HG02943 (cell line): ENCODE results near the gene EFCAB8.

Experiments
- ATAC-seq: cut with Tn5 transposase; IDR thresholded peaks from one replicate; pipeline ENCODE4 v1.9.1; 2021; ENCODE audit warnings: mild to moderate bottlenecking, low read depth, moderate library complexity; ENCODE audit not compliant: unreplicated experiment

Gene EFCAB8, protein sequence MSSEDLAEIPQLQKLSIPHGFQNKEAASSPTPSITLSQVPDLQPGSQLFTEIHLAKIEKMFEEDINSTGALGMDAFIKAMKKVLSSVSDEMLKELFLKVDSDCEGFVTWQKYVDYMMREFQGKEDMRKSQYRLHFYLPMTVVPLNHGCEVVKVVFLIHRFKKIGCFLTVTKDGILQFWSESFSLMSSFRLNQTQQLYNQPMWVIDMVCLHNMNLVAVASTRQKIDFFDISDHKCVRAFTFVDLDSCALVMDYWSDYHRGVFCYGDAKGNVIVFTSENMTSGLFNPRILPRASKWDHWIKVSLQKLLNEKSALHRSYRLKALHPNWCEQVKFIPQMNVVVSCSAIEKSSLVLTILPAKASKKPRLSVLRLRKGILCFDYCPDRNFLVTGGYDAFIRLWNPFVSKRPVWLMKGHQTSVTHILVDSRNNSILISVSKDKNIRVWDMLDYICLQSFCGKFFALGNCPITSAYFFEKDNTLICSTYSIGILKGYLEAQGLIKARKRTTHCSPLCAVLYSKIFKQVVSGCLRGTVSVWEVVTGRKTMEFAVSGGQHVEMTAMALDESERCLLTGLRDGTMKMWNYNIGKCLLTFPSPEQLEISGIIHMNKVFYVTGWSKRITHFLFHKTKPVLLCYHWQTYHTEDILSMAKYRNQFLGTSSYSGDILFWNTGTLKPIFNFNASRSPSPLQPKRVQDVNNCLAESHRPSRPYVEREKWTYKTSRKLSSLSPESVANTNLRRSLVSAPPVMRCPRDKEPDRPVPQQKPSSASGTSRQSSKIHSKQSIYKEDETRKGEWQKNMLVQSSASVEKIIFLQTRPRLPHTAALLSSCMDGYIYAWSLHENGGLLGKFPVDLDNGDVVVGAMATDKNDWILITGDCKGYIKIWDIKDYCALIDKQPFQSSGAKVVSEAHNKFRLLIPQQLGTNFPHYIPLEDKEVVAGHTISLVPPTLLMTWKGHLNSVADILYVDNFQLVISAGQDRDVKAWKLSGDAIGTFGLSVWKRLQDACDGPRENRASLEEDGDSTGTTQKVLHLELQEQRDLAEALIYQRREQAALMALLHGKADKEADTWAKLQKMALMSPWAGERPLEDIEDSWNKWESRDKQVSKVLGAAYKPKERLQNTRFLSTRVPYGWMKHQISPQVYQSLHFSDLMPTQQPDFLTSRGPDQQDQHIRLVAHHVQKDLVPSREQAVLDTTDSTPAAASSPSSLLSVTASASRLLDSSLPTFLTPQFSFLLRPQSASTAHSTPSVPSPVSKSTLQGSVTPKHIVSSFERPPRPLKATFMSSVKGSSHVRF

GRCh38 chr20:32858701-32859372 is at the start of gene EFCAB8:
TSS of gene EFCAB8 (plus strand) at chr20:32858923. CDS start at chr20:32863793, 4,870 bp downstream.
- no peak for ATAC-seq

GRCh38 chr20:32809907-32810306 is 48.8 kb upstream of the EFCAB8 start:
- no peak for ATAC-seq

- no peak for ATAC-seq
These were observed 47.8 kb upstream of the EFCAB8 start for GRCh38 chr20:32810941-32811340.

DNA sequence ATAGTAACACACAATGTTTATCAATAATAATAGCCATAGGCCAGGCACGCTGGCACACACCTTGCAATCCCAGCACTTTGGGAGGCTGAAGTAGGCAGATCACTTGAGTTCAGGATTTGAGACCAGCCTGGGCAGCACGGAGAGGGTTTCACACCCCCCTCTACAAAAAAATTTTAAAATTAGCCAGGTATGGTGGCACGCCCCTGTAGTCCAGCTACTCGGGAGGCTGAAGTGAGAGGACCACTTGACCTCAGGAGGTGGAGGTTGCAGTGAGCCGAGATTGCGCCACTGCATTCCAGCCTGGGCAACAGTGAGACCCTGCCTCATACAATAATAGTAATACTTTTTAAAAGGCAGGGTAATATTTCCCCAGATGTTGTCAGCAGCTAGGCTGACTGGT is 46.8 kb upstream of the EFCAB8 start:
- ATAC-seq = no peak

- peak; percentile 63 for ATAC-seq
These were observed 38.6 kb upstream of the EFCAB8 start for GRCh38 chr20:32819992-32820697.

DNA sequence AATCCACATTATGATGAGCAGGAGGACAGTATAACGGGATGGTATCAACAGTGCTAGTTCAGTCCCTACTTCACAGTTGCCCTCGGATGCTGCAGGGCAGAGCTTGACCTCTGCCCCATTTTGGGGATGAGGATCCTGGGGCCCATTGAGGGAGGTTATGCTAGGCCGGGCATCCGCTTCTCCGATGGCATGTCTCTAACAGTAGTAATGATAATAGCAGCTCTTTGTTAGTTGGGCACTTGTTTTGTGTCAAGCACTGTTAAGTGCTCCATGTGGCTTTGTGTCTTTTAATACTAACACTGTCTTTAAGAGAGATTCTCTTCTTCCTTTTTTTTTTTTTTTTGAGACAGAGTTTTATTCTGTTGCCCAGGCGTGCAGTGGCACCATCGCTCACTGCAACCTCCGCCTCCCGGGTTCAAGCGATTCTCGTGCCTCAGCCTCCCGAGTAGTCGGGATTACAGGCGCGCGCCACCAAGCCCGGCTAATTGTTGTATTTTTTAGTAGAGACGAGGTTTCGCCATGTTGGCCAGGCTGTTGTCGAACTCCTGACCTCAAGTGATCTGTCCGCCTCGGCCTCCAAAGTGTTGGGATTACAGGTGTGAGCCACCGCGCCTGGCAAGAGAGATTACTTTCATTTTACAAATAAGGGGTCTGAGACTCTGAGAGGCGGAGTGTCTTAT is 37.9 kb upstream of the EFCAB8 start:
- ATAC-seq = no peak

DNA sequence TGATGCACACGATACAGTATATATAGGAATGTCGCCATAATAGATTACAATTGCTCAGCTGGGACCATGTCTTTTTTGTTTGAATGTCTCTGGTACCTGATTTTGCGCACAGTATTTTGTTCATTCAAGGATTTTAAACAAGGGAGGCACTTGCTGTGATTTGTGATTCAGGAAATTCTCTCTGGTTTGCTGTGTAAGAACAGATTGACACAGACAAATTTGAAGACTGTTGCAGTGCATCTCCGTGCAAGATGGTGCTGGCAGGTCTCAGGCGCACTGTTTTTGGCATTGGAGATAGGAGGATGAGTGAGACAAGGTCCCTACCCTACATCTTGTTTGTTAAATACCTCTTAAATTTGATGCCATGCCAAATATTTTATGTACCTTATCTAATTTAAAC is 36.5 kb upstream of the EFCAB8 start:
- no peak for ATAC-seq

DNA sequence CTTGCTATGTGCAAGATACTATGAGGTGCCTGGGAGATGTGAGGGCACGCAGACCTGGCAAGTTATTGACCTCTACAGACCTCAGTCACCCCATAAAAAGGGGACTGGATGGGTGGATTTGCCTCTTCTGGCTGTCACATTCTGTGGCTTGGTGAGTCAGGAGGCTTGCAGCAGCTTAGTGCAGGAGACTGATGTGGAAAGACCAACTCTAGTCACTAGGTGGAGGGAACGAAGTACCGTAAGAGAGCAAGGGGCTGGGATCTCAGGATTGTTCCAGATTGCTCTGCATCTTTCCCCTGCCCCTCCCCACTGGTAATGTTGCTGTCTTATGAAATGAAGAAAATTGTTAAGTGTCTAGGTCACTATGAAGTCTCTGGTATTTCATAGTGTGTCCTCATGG is 35.6 kb upstream of the EFCAB8 start:
- no peak for ATAC-seq

DNA sequence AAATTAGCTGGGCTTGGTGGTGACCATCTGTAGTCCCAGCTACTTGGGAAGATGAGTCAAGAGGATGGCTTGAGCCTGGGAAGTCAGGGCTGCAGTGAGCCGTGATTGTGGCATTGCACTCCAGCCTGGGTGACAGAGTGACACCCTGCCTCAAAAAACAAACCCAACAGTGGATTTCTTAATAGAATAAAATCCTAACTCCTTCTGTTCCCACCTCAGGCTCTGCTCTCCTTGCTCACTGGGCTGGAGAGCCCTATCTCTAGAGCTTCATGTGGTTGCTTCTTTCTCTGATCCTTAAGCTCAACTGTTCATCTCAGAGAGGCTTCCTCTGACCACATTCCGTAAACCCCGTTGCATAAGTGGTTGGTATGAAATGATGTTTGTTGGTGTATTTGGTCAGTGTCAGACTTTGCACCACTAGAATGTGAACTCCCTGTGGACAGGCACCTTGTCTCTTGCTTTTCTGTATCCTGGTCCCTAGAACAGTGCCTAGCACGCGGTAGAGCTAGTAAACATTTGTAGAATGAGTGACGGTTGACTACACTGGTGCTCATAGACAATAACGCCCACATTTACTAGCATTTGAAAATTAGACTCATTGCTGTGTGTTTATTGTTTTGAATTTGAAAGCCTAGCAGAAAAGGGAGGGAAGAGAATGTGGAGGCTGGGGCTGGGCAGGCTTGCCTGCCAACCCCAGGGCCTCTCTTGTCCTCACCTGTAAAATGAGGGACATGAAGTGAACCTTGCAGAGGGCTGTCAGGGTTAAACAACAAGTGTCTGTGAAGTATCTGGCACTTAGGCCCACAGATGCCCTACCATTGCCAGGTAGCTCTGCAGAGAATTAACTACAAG is 34.8 kb upstream of the EFCAB8 start:
- no peak for ATAC-seq

DNA sequence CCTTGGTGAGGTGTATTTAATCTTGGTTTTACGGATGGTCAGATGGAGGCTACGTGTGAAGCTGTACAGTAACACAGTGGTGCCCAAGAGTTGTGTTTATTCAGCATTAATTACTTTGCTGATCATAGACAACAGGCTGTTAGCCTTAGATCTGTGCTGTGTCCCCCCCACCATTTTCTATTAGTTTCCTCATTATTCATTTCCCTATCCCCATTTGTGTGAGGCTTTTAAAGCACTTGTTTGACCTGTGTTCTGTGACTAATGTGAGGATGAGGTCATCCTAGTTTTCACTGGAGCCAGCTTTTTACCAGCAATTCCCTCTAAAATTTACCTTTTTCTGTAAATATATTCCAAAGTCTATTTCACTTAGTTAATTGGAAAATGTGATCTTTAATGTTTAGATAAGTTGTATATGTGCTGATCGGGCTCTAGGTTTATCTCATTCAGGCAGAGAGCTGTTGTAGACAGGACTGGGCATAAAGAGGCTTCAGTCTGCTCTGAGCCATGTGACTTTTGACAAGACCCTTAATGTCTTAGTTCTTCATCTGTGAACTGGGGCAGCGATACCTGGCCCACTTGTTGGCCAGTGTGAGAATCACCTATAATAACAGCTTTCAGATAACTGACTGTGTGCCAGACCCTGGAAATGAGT is 30.6 kb upstream of the EFCAB8 start:
- ATAC-seq = no peak

- ATAC-seq = no peak
These were observed 29.3 kb upstream of the EFCAB8 start for GRCh38 chr20:32829311-32830005.

DNA sequence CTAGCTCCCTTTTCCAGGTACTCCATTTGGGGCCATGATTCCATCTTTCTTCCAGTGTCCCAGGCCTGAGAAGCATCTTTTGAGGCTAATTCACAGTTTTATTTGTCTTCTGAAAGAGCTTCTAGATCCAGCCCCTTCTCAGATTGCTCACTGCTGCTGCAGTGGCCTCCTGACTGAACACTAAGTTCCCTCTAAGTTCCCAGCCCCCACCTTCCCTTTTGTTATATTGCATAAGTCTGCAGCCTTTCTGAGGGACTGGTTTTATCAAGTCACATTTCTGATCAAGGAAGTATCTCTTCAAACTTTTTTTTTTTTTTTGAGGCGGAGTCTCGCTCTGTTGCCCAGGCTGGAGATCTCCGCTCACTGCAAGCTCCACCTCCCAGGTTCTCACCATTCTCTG is 28.3 kb upstream of the EFCAB8 start:
- ATAC-seq = no peak

DNA sequence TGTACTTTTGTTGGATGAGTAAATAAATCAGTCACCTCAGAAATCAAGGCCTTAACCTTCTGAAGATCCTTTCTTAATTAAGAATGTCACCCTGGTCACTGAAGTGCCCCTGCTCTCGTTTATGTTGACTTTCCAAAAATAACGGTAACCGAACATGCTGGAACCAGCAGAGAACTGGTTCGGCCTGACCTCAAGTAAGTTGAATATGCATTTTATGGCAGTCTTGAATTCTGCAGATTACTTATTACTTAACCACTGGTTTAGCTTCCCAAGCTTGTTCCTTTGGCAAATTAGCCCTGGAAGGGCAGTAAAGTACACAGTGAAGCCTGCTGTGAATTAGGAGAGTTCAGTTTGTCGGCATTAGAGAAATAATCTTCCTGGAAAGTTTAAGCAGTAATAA is 26.7 kb upstream of the EFCAB8 start:
- no peak for ATAC-seq

DNA sequence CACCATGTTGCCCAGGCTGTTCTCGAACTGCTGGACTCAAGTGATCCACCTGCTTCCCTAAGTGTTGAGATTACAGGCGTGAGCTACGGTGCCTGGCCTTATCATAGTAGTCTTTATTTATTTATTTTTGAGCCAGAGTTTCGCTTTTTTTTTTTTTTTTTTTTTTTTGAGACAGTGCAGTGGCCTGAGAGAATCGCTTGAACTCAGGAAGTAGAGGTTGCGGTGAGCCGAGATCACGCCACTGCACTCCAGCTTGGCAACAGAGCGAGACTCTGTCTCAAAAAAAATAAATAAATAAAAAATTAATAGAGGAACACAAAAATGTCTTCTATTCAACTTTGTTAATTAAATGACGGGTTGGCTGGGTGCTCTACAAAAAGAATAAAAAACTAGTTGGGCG is 26.1 kb upstream of the EFCAB8 start:
- no peak for ATAC-seq

GRCh38 chr20:32834972-32835371 is 23.8 kb upstream of the EFCAB8 start:
- ATAC-seq = no peak

GRCh38 chr20:32837157-32837556 is 21.6 kb upstream of the EFCAB8 start:
- no peak for ATAC-seq
